Activated CD4-positive, CD25-positive, alpha-beta regulatory T cell treated with anti-CD3 and anti-CD28 coated beads, Interleukin-2, amount 50 U/mL, for 16 hours (primary cell): ENCODE results near the gene POLR2E.

ENCODE experiments used
- DNase-seq: peaks from one replicate; pipeline ENCODE4 v3.0.0-alpha.2; 2020; ENCODE audit warnings: low read depth, low spot score

Gene POLR2E

DNA sequence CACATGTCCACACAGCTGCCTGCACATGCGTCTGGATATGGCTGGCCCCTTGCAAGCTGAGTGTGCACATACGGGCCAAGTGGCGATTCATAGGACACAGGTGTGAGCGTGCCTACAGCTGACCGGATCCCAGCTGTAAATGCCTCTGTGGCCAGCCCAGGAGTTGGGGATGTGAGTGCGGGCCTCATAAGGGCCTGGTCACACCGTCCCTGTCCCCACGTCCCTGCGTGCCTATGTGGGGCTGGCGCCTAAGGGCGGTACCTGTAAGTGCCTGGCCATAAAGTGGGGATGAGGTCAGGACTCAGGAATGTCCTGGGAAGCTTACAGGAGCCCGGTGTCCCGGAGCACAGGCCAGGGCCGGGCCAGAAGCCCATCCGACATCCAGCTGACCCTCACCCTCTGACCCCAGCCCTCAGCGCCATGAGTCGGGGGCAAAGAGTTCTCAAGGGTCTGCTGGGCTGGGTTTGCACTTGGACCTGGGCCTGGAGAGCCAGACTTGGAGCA lies 29.5 kb downstream of the POLR2E start:
- no peak for DNase-seq

DNA sequence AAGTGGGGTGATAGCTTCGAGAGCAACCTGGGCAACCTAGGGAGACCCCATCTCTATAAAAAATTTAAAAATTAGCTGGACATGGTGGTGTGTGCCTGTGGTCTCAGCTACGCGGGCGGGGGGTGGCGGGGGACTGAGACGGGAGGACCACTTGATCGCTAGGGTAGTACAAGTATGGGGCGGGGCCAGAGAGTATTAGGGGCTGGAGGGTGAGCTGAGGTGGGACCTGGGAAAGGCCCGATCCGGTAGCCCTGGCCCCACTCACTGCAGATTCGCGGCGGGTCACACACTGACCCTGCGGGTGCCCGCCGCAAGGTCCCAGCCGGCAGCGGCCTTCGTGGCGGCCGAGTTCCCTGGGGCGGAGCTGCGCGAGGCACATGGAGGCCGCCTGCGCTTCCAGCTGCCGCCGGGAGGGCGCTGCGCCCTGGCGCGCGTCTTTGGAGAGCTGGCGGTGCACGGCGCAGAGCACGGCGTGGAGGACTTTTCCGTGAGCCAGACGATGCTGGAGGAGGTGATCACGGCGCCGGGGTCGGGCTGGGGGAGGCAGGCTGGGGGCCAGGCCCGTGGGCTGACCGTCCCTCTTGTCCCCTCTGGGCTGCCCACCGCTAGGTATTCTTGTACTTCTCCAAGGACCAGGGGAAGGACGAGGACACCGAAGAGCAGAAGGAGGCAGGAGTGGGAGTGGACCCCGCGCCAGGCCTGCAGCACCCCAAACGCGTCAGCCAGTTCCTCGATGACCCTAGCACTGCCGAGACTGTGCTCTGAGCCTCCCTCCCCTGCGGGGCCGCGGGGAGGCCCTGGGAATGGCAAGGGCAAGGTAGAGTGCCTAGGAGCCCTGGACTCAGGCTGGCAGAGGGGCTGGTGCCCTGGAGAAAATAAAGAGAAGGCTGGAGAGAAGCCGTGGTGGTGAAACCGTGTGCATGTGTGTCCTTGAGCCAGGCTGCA lies 30.2 kb downstream of the POLR2E start:
- no peak for DNase-seq

DNA sequence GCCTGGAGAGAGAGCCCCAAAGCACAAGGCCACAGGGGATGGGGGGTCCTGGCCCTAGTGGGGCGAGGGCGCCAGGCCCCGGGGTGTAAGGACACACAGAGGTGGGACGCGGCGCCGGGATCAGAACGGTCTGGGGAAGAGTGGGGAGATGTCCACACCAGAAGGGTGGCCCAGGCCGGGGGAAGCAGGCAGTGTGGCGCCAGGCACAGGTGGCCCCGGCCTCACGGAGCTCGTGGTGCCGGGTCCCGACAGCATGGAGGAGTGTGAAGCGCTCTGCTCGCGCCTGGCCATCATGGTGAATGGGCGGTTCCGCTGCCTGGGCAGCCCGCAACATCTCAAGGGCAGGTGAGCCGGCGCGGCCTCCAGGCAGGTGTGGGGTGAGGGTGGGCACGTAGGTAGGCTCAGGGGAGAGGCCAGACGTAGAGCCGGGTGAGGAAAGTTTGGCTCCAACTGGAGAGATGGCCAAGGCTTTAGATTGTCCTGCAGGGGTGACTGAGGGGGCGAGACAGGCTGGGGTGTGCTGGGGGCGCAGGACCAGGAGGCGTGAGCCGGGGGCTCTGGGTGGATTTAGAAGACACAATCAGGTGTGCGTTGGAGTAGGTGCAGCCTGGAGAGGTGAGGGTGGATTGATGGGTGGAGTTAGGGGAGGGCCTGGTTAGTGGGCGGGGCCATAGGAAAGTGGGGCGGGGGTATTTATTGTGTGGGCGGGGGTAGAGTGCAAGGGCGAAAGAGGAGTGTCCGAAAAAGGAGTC lies 31.1 kb downstream of the POLR2E start:
- DNase-seq, result no peak

DNA sequence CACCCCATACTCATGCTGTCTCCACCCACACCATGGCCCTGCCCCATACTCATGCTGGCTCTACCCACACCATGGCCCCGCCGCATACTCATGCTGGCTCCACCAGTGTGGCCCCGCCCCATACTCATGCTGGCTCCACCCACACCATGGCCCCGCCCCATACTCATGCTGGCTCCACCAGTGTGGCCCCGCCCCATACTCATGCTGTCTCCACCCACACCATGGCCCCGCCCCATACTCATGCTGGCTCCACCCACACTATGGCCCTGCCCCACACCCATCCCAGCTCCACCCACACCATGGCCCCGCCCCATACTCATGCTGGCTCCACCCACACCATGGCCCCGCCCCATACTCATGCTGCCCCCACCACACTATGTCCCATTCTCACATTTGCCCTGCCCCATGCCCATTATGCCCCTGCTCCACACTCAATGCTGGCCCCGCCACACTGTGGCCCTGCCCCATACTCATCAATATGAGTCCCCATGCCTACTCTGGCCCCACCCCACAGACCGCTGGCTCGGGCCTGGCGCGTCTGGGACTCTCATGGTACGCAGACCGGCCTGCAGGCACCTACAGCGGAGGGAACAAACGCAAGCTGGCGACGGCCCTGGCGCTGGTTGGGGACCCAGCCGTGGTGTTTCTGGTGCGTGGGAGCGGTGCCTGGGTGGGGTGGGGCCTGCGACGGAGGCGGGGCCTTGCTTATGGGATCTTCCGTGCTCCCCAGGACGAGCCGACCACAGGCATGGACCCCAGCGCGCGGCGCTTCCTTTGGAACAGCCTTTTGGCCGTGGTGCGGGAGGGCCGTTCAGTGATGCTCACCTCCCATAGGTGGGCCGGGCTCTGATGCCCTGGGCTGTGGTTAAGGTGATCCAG lies 31.9 kb downstream of the POLR2E start:
- DNase-seq, result no peak

DNA sequence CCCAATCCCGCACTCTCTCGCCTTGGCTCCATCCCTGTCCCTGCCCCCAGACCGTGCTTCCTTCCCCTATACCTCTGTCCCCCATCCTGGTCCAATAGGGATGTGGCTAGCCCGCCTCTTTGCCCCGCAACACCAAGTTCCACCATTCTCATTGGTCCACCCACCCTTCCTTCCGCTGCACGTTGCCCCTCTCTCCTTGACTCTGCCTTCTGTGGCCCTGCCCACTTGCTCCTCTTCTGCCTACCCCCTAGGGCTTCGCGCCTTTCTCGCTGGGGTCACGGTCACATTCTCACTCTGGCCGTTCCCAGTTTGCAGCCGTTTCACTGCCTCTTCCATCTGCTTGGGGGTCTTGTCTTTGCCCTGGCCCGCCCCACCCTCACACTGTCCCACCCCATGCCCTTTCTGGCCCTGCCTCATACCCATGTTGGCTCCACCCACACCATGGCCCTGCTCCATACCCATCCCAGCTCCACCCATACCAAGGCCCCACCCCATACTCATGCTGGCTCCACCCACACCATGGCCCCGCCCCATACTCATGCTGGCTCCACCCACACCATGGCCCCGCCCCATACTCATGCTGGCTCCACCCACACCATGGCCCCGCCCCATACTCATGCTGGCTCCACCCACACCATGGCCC lies 32.7 kb downstream of the POLR2E start:
- no peak for DNase-seq

DNA sequence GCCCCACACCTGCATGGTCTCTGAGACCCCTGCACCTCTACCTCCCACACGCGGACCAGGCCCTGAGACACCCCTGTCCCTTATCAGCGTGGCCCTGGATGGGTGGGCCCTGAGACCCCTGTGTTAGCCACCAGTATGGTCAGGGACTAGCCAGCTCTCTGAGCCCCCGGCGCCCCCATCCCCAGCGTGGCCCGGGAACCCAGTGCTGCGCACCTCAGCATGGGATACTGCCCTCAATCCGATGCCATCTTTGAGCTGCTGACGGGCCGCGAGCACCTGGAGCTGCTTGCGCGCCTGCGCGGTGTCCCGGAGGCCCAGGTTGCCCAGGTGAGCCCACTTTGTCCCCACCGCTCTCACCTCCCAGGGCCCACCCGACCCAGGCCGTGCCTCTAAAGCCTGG lies 33.2 kb downstream of the POLR2E start:
- DNase-seq, result no peak

DNA sequence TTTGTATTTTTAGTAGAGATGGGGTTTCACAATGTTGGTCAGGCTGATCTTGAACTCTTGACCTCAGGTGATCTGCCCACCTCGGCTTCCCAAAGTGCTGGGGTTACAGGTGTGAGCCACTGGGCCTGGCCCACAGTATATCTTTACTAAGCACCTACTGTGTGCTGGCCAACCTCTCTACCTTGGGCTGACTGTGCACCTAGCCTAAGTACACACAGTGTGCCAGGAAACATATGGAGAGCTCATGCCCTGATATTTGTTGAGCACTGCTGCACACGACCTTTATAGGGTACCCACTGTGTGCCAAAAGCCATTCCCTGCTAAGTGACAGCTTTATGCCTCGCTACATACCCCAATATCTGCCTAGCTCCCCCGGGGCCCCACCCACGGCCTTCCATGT lies 34.5 kb downstream of the POLR2E start:
- DNase-seq, result no peak

DNA sequence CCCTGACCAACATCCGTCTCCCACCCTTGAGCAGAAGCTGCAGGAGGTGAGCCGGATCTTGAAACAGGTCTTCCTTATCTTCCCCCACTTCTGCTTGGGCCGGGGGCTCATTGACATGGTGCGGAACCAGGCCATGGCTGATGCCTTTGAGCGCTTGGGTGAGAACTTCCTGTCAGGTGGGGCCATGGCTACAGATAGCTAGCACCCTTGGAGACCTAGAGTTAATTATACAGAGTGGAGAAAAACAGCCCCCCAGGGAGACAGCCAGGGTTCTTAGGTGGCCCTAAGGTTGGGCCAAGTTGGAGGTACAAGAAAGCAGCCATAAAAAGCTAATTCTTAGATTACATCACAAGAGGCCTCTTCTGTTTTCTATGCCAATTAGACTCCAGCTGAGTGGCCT lies 37.1 kb downstream of the POLR2E start:
- DNase-seq, result no peak

DNA sequence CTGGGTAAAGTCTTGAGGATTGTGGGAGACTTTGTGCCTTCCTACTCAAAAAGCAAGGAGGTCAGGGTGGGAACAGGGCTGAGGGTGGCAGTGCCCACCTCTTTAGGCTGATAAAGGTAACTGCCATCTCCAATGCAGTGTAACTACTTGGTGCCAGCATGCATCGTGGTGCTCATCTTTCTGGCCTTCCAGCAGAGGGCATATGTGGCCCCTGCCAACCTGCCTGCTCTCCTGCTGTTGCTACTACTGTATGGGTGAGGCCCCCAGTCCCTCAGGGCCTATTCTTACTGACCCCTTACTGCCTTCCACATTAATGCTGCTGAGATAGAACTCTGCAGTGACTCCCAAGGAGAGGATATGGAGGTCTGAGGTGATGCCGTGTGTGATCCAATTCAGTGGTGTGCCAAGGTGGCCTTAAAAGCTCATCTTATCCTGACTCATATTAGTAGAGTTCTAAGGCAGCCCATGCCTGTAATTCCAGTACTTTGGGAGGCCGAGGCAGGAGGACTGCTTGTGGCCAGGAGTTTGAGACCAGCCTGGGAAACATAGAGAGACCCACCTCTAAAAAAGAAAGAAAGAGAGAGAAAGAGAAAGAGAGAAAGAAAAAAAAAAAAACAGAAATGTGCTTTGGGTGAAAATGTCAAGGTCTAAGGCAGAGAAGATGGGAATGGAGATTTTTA lies 37.9 kb downstream of the POLR2E start:
- DNase-seq, result no peak

DNA sequence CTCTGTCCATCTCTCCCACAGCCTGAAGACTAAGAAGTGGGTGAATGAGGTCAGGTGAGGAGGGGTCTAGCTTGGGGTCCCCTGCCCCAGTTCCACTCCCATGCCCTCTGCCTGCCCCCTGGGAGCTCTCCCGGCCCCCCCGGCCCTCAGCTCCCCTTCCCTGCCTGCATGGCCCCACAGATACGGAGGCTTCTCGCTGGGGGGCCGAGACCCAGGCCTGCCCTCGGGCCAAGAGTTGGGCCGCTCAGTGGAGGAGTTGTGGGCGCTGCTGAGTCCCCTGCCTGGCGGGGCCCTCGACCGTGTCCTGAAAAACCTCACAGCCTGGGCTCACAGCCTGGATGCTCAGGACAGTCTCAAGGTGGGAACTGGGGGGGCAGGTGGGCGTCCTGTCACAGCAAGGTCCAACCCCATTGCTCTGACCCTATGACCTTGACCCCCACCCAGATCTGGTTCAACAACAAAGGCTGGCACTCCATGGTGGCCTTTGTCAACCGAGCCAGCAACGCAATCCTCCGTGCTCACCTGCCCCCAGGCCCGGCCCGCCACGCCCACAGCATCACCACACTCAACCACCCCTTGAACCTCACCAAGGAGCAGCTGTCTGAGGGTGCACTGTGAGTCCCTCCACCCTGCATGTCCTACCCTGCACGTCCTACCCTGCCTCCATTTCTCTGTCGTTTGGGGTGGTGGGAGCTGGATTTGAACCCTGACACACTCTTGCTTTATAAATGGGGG lies 39.1 kb downstream of the POLR2E start:
- no peak for DNase-seq

DNA sequence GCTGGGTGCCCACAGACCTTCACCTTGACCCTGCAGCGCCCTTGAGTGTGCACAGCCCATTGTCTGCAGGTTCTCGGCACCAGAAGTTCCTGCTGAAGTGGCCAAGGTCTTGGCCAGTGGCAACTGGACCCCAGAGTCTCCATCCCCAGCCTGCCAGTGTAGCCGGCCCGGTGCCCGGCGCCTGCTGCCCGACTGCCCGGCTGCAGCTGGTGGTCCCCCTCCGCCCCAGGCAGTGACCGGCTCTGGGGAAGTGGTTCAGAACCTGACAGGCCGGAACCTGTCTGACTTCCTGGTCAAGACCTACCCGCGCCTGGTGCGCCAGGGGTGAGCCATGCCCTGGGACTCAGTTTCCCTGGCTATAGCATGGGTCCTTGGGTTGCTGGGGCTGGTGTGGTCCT lies 40.1 kb downstream of the POLR2E start:
- no peak for DNase-seq

DNA sequence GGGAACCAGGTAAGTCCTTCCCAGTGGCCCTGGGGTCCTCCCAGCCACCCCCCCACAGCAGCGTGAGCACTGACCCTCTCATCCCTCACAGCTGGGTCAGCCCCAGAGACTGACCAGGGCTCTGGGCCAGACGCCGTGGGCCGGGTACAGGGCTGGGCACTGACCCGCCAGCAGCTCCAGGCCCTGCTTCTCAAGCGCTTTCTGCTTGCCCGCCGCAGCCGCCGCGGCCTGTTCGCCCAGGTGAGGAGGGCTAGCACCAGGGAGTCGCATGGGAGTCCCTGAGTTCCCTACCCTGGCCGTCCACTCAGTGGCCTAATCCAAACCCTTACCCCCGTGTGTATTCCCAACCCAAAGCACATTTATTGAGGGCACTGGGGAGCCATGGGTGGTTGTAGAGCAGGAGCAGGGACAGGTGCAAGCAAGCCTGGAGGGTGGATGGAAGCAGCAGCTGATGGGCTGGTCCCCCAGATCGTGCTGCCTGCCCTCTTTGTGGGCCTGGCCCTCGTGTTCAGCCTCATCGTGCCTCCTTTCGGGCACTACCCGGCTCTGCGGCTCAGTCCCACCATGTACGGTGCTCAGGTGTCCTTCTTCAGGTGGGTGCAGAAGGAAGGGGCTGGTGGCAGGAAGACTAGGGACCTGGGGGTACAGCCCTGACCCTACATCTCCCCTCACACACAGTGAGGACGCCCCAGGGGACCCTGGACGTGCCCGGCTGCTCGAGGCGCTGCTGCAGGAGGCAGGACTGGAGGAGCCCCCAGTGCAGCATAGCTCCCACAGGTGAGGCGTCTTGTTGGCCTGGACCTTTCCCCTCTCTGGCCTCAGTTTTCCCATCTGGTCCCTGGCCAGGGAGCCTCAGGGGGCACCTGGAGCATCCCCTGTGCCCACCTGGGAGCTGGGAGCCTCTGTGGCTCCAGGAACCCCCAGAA lies 40.8 kb downstream of the POLR2E start:
- DNase-seq, result no peak

DNA sequence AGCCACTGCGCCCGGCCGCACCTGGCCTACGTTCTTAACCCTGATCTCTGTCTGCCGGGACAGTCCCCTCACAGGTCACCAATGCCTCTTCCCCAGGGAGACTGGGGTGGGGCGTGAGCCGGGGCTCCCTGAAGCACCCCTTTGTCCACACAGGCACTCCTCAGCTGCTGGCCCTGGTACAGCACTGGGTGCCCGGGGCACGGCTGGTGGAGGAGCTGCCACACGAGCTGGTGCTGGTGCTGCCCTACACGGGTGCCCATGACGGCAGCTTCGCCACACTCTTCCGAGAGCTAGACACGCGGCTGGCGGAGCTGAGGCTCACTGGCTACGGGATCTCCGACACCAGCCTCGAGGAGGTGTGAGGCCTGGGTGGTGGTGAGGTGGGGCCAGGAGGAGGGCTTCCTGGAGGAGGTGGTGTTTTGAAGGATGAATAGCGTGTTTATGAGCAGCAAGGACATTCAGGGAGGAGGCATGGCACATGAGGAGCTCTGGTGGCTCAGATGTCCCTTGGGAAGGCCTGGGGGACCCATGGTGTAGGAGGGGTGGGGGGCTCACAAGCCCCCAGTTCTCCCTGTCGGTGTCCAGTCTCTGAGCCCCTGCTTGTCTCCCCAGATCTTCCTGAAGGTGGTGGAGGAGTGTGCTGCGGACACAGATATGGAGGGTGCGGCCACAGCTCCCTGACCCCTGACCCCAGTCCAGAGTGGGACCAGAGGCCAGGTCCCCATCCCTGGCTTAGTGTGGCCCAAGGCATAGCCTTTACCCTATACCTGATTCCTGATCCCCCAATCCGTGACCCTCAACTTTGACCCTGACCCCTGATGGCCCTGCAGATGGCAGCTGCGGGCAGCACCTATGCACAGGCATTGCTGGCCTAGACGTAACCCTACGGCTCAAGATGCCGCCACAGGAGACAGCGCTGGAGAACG lies 41.7 kb downstream of the POLR2E start:
- DNase-seq, result no peak

DNA sequence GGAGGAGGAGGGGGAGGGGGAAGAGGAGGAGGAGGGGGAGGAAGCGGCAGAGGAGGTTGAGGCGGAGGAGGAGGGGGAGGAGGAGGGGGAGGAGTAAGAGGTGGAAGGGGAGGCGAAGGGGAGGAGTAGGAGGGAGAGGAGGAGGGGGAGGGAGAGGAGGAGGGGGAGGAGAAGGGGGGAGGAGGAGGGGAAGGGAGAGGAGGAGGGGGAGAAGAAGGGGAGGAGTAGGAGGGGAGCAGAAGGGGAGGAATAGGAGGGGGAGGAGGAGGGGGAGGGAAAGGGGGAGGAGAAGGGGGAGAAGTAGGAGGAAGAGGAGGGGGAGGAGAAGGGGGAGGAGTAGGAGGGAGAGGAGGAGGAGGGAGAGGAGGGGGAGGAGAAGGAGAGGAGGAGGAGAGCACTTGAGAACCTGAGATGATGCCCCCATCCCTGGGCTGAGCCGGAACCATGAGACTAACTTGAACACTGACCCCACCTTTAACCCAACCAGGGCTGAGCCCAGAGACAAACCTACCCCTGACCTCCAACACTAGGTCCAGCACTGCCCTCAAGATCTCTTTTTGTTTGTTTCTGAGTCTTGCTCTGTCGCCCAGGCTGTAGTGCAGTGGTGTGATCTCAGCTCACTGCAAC lies 42.7 kb downstream of the POLR2E start:
- DNase-seq, result no peak

DNA sequence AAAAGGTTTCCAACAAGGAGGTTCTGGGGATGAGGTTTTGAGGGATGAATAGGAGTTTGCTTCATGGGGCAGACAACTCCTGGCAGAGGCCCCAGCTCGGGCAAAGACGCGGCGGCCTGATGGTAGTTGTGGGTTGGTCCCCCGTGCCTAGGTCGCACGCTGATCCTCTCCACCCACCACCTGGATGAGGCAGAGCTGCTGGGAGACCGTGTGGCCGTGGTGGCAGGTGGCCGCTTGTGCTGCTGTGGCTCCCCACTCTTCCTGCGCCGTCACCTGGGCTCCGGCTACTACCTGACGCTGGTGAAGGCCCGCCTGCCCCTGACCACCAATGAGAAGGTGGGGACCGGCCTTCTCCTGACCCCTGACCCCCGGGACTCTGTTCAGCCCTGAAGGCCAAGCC lies 43.4 kb downstream of the POLR2E start:
- no peak for DNase-seq

DNA sequence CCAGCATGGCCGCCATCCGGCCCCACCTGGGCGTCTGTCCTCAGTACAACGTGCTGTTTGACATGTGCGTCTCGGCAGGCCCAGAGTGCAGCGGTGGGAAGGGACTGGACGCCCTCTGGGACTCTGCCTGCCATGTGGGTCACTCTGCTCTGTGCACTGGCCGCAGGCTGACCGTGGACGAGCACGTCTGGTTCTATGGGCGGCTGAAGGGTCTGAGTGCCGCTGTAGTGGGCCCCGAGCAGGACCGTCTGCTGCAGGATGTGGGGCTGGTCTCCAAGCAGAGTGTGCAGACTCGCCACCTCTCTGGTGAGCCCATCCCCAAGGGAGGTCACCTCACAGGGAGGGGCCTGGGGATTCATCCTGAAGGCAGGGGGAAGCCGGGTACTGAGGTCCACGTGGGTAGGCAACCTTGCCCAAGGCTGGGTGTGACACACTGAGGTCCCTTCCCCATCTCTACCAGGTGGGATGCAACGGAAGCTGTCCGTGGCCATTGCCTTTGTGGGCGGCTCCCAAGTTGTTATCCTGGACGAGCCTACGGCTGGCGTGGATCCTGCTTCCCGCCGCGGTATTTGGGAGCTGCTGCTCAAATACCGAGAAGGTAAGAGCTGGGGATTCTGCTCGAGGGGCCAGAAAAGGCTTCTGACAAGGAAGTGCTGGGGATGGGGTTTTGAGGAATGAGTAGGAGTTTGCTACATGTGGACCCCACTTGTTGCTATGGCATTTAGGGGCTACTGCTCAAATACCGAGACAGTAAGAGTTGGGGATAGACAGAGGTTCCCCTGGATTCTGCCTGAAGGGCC lies 44.0 kb downstream of the POLR2E start:
- no peak for DNase-seq
